ENCODE measurements around the gene PSMF1.

PSMF1 gene

GRCh38 chr20:1178103-1178502, 59.7 kb downstream of the PSMF1 start:
- Histone ChIP-seq H3K9me3 (no peaks in the 10 kb centered on the region), H3K4me1 (ENCODE audit: control insufficient read depth in 1 of 2, insufficient read depth in 1 of 2, low read depth in 1 of 2, low read length in 1 of 2) (no peaks in the 10 kb centered on the region), H3K27ac (no peak overlapping the region), H3K4me3 (ENCODE audit: low read depth in 1 of 2, low read length in 1 of 2) (no peak overlapping the region), H3K36me3 (peaks cover 43% of the 10 kb centered on the region), H3K27me3 (peaks cover 14% of the 10 kb centered on the region)
- TF ChIP-seq, protein P1, sequence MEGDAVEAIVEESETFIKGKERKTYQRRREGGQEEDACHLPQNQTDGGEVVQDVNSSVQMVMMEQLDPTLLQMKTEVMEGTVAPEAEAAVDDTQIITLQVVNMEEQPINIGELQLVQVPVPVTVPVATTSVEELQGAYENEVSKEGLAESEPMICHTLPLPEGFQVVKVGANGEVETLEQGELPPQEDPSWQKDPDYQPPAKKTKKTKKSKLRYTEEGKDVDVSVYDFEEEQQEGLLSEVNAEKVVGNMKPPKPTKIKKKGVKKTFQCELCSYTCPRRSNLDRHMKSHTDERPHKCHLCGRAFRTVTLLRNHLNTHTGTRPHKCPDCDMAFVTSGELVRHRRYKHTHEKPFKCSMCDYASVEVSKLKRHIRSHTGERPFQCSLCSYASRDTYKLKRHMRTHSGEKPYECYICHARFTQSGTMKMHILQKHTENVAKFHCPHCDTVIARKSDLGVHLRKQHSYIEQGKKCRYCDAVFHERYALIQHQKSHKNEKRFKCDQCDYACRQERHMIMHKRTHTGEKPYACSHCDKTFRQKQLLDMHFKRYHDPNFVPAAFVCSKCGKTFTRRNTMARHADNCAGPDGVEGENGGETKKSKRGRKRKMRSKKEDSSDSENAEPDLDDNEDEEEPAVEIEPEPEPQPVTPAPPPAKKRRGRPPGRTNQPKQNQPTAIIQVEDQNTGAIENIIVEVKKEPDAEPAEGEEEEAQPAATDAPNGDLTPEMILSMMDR (IDR thresholded peaks at IDR 0.05), result no peak

- H3K27ac ChIP-seq, result no peak overlapping the region
- TF ChIP-seq, protein P1 (IDR thresholded peaks at IDR 0.05), result no peak
- no peak overlapping the region for H3K4me3 ChIP-seq (ENCODE audit: low read depth in 1 of 2, low read length in 1 of 2)
- H3K36me3 ChIP-seq, result peaks cover 38% of the 10 kb centered on the region
- no peaks in the 10 kb centered on the region for H3K4me1 ChIP-seq (ENCODE audit: control insufficient read depth in 1 of 2, insufficient read depth in 1 of 2, low read depth in 1 of 2, low read length in 1 of 2)
- no peaks in the 10 kb centered on the region for H3K9me3 ChIP-seq
- peaks cover 19% of the 10 kb centered on the region for H3K27me3 ChIP-seq
These were observed 60.2 kb downstream of the PSMF1 start for GRCh38 chr20:1178623-1179022.

DNA sequence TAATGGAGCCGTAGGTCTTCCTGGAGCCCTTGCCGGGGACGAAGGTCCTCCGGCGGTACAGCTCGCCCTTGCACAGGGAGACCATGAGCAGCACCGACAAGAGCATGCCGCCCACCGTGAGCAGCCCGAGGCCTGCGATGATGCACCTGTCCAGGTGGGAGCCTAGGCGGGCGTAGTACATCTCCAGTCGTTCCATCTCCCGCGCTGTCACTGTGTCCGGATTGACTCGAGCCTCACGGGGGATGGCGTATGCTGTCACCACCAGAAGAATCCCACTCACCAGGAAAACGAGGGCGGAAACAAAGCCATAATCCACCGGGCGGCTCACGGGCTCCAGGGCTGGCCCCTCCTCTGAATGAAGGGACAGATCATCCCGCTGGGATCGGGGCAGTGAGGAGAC, 62.5 kb downstream of the PSMF1 start:
- peaks cover 0 to 5% of the 10 kb centered on the region in 2 experiments for H3K4me1 ChIP-seq (ENCODE audit: control insufficient read depth in 1 of 2, insufficient read depth in 1 of 2, low read depth in 1 of 2, low read length in 1 of 2)
- no peak overlapping the region for H3K4me3 ChIP-seq (ENCODE audit: low read depth in 1 of 2, low read length in 1 of 2)
- no peaks in the 10 kb centered on the region for H3K9me3 ChIP-seq
- TF ChIP-seq, protein P1 (IDR thresholded peaks at IDR 0.05), result no peak
- peaks cover 42% of the 10 kb centered on the region for H3K27me3 ChIP-seq
- H3K36me3 ChIP-seq, result peaks cover 17% of the 10 kb centered on the region
- no peak overlapping the region for H3K27ac ChIP-seq

DNA sequence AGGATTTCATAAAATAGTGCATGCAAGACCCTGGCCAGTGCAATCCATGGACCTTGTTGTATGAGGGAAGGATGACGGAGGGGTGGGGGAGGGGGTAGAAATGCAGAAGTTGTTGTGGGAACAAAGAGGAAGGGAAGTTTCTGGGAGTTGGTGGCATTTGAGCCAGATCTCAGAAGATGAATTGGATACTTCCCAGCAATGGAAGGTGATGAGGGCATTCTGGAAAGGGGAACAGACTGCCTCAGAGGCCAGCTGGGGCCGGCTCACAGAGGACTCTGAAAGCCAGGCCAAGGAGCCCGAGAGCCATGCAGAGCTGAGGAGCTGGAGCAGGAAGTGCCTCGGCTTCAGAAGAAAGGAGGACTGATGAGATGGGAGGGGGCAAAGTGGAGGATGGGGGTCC, 63.7 kb downstream of the PSMF1 start:
- H3K27ac ChIP-seq, result no peak overlapping the region
- peaks cover 54% of the 10 kb centered on the region for H3K27me3 ChIP-seq

DNA sequence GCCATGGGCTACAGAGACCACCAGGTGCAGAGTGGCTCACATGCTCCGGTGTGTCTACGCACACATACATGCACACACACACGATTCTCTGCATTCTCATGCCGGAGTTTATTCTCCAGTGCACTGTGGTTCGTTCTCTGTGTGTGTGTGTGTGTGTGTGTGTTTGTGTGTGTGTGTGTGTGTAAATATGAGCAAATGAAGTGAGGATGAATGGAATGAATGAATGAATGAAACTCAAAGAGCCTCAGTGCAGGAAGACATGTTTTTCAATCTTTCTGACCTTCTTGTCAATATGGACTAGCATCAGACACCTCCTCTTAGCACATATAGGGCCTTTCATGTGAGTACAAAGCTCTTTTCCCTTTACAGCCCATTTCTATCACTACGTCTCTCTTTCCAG, 64.8 kb downstream of the PSMF1 start:
- H3K4me1 ChIP-seq (ENCODE audit: control insufficient read depth in 1 of 2, insufficient read depth in 1 of 2, low read depth in 1 of 2, low read length in 1 of 2), result peaks cover 0 to 5% of the 10 kb centered on the region in 2 experiments

More for the DNA sequence above, 63.7 kb downstream of the PSMF1 start:
- Histone ChIP-seq H3K9me3 (no peaks in the 10 kb centered on the region), H3K4me3 (ENCODE audit: low read depth in 1 of 2, low read length in 1 of 2) (no peak overlapping the region), H3K36me3 (peaks cover 7% of the 10 kb centered on the region), H3K4me1 (ENCODE audit: control insufficient read depth in 1 of 2, insufficient read depth in 1 of 2, low read depth in 1 of 2, low read length in 1 of 2) (peaks cover 0 to 5% of the 10 kb centered on the region in 2 experiments)
- TF ChIP-seq, protein P1 (IDR thresholded peaks at IDR 0.05), result no peak

More for the DNA sequence above, 64.8 kb downstream of the PSMF1 start:
- H3K9me3 ChIP-seq, result no peaks in the 10 kb centered on the region
- TF ChIP-seq, protein P1 (IDR thresholded peaks at IDR 0.05), result no peak
- peaks cover 6% of the 10 kb centered on the region for H3K36me3 ChIP-seq
- no peak overlapping the region for H3K27ac ChIP-seq
- H3K27me3 ChIP-seq, result peaks cover 65% of the 10 kb centered on the region
- no peak overlapping the region for H3K4me3 ChIP-seq (ENCODE audit: low read depth in 1 of 2, low read length in 1 of 2)
